NCI-H524 (cell line): ENCODE results near the gene CCDC154.

ENCODE experiments used
- DNase-seq, 2 experiments: peaks; one replicate each; lab custom pipeline; 2025; lab: John Stamatoyannopoulos, UW

CCDC154 gene

GRCh38 chr16:1425616-1426370, 18.6 kb downstream of the CCDC154 start:
- no peak for DNase-seq

- DNase-seq, result no peak
Measured at GRCh38 chr16:1424028-1424427, 20.3 kb downstream of the CCDC154 start.

- no peak for DNase-seq
Measured at GRCh38 chr16:1422076-1422475, 22.3 kb downstream of the CCDC154 start.

GRCh38 chr16:1420111-1420539, 24.2 kb downstream of the CCDC154 start:
- DNase-seq, result no peak

- DNase-seq, result no peak
Measured at GRCh38 chr16:1416521-1416941, 27.8 kb downstream of the CCDC154 start.

- peak in 1 of 2 experiments; percentile 47 for DNase-seq
Measured at GRCh38 chr16:1414532-1415260, 29.7 kb downstream of the CCDC154 start, which contains the start of gene UNKL. UNKL (minus strand) TSS chr16:1414704; CDS start chr16:1414691, 13 bp downstream.

GRCh38 chr16:1413684-1414531, 30.4 kb downstream of the CCDC154 start:
- peak in 1 of 2 experiments; percentile 49 for DNase-seq

GRCh38 chr16:1412847-1413246, 31.5 kb downstream of the CCDC154 start:
- no peak for DNase-seq

- DNase-seq, result peak; percentile 75 to 84
Measured at GRCh38 chr16:1408171-1408837, 36.1 kb downstream of the CCDC154 start.

- DNase-seq, result peak in 1 of 2 experiments; percentile 61
Measured at GRCh38 chr16:1407753-1408152, 36.6 kb downstream of the CCDC154 start.

GRCh38 chr16:1403733-1404132, 40.6 kb downstream of the CCDC154 start:
- no peak for DNase-seq

GRCh38 chr16:1403036-1403435, 41.3 kb downstream of the CCDC154 start:
- DNase-seq, result no peak

GRCh38 chr16:1401758-1402154, 42.6 kb downstream of the CCDC154 start:
- no peak for DNase-seq

- no peak for DNase-seq
Measured at GRCh38 chr16:1401061-1401757, 43.1 kb downstream of the CCDC154 start.

GRCh38 chr16:1398826-1399581, 45.4 kb downstream of the CCDC154 start:
- DNase-seq, result no peak

GRCh38 chr16:1398351-1398750, 46.0 kb downstream of the CCDC154 start:
- no peak for DNase-seq

- no peak for DNase-seq
Measured at GRCh38 chr16:1397779-1398178, 46.6 kb downstream of the CCDC154 start.

GRCh38 chr16:1395444-1396031, 48.8 kb downstream of the CCDC154 start:
- no peak for DNase-seq

- DNase-seq, result no peak
Measured at GRCh38 chr16:1394367-1394951, 49.9 kb downstream of the CCDC154 start.
